Retina (tissue), 1 donor: ENCODE data around the gene TFEB.
A peak's percentile ranks its signal among the peaks of the same experiment; 100 is the strongest.
"Not testable (repeated sequence)": the region's sequence is repeated elsewhere in the genome, so short reads cannot be mapped to it uniquely, and the experiment has no call there.

Experiments
- DNase-seq: peaks from one replicate; pipeline ENCODE4 v3.0.0-alpha.2; 2016

The TFEB gene

GRCh38 chr6:41735427-41736185 is at the start of gene TFEB:
Gene TFEB (minus strand): TSS chr6:41735608. CDS start chr6:41691213, 44,395 bp downstream.
- DNase-seq = peak; percentile 97

- DNase-seq = no peak
Observed at GRCh38 chr6:41784581-41785171, 49.3 kb upstream of the TFEB start.

- no peak for DNase-seq
Observed at GRCh38 chr6:41783106-41783780, 47.8 kb upstream of the TFEB start.

- DNase-seq = no peak
Observed at GRCh38 chr6:41781366-41781730, 45.9 kb upstream of the TFEB start.

GRCh38 chr6:41780551-41781365 is 45.4 kb upstream of the TFEB start, which contains the start of gene PRICKLE4:
Gene PRICKLE4 (plus strand): TSS chr6:41780782. CDS start chr6:41783474, 2,692 bp downstream.
- peak; percentile 39 for DNase-seq

- peak; percentile 94 for DNase-seq
Observed at GRCh38 chr6:41779788-41780550, 44.6 kb upstream of the TFEB start, which contains the start of gene FRS3. Gene FRS3 (minus strand): TSS chr6:41779900. CDS start chr6:41776987, 2,913 bp downstream.

- DNase-seq = peak; percentile 32
Observed at GRCh38 chr6:41779336-41779735, 43.9 kb upstream of the TFEB start.

GRCh38 chr6:41778895-41779294 is 43.5 kb upstream of the TFEB start:
- DNase-seq = no peak

- DNase-seq = no peak
Observed at GRCh38 chr6:41777551-41778285, 42.3 kb upstream of the TFEB start.

GRCh38 chr6:41775293-41775882 is 40.0 kb upstream of the TFEB start:
- DNase-seq = no peak

GRCh38 chr6:41774841-41775240 is 39.4 kb upstream of the TFEB start:
- DNase-seq = no peak

- DNase-seq = no peak
Observed at GRCh38 chr6:41771058-41771983, 35.9 kb upstream of the TFEB start.

- no peak for DNase-seq
Observed at GRCh38 chr6:41770381-41771057, 35.1 kb upstream of the TFEB start.

- no peak for DNase-seq
Observed at GRCh38 chr6:41769376-41769775, 34.0 kb upstream of the TFEB start.

GRCh38 chr6:41768545-41769308 is 33.3 kb upstream of the TFEB start:
- no peak for DNase-seq

- peak; percentile 17 for DNase-seq
Observed at GRCh38 chr6:41767112-41767833, 31.9 kb upstream of the TFEB start.

- not testable (repeated sequence) for DNase-seq
Observed at GRCh38 chr6:41766043-41766664, 30.7 kb upstream of the TFEB start.
